ENCODE measurements around the gene SELENOI.

The SELENOI gene

DNA sequence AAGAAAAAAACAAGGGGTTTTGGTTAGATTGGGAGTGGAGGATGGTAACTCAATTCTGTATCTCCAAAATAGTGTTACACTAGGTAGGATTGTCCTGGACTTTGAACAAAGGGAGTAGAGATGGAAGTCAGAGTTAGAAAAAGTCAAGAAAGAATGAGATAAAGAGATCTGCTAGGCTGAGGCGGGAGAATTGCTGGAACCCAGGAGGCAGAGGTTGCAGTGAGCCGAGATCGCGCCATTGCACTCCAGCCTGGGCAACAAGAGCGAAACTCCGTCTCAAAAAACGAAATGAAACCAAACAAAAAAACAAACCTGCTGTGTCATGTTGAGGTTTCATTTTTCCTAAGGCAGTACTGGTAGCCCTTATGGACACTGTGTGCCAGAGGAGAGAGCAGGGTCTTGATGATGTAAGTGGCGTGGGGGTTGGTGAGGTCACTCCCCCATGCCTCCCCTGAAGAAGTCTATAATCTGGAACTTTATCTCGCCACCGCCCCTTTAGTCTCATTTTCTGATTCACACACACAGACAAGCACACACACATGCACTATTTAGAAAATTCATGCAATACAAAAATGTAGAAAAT is 66.2 kb downstream of the SELENOI start:
- DNase-seq = no peak

DNA sequence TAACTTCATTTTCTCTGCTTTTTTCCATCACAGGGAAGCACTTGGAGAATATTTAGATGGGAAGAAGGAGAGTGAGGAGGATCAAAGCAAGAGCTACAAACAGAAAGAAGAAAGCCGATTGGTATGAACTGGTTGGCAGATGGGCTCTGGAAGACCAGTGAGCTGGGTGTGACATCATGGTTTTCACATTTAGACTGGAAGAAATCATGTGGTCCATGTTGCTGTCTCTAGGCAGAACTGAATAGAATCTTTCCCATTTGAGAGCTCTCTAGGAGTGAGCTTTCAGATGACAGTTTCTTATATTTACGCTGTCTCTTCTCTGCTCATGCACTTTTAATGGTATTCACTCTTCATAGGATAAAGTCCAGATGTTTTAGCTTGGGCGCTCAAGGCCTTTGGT is 68.4 kb downstream of the SELENOI start:
- DNase-seq = no peak

DNA sequence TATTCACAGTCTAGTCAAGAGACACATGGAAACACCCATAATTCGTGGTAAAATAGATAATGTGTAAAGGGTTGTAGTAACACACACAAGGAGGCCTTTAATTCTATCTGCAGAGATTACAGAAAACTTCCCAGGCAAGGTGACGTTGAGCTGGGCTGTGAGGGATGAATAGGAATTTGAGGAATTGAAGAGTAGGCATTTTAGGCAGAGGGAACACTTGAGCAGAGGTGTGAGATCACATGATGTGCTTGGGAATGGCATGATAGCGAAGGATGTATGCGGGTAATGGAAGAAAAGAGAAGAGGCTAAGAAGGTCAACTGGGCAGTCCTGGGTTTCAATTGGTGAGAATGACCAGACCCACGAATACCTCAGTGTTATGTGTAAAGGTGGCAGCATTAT is 76.0 kb downstream of the SELENOI start:
- no peak for DNase-seq

DNA sequence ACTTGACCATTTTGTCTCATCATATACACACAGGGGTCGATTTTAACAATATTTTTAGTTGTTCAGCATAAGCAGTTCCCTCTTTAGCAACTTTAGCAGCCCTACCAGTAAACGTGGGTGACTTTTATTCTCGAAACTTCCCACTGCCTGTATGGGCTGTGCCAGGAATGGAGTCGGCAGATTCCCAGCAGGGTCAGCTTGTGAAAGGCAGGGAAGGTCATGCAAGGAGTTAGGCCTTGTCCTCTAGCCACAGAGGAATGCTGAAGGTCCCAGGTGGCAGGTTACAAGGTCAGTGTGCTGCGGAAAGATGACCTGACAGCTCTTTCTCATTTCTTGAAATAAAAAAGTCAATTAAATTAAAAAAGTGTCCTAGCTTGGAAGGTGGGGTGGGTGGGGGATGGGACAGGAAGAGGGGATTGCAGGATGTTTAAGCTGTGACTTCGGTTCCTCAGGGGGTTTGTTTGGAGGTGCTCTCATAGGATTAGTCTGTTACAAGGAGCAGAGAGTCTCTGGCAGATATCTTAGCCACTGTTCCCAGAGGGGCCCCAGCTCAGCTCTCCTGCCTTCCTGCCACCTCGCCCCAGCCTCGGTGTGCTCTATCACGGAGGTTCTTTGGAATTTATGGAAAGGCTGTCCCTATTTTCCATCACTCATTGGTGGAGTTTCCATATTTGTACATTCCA is 77.1 kb downstream of the SELENOI start:
- no peak for DNase-seq

DNA sequence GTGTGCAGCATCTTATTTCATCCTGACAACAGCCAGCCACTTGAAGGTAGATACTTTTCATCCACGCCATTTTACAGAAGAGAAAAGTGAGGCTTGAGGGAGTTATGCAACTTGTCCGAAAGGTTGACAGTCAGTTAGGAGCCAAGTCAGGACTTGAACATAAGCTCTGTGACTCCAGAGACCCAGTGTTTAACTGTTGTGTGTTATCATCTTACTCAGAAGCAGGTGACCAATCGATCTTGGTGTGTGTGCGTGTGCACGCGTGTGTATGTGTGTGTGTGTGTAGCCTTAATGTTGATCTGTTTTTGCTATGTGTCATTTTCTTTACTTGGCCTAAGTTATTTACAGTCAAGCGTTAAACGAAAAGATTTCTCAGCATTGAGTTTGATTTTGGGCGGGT is 77.8 kb downstream of the SELENOI start:
- DNase-seq = no peak

DNA sequence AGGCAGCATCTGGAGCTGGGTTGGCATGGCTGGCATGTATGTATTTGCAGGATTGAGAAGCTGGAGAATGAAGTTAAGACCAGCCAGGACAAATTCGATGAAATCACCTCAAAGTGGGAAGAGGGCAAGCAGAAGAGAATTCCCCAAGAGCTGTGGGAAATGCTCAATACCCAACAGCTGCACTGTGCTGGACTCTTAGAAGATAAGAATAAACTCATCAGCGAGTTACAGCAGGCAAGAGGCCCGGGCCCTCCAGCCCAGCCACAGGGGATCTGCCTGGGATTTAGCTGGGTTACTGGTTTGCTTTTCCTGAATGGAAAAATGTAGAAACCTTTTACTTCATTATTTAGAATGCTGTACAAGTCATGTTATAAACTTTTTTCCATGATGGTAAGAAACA is 78.3 kb downstream of the SELENOI start:
- DNase-seq = no peak

DNA sequence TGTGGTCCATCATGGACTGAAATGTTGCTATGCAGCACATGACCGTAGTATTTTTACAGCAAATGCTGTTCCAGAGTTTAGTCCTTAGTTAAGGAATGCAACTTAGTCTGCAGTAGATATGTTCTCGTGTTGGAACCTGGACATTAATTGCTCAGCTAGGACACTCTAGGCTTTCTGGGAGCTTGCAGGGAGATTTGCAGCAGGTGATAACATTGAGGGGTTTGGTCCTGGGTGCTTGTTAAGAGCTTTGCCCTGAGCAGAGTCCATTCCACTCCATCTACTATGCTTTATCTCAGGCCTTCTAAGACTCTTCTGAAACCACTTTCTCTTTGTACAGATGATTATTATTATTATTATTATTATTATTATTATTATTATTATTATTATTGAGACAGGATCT is 82.9 kb downstream of the SELENOI start:
- DNase-seq = no peak

DNA sequence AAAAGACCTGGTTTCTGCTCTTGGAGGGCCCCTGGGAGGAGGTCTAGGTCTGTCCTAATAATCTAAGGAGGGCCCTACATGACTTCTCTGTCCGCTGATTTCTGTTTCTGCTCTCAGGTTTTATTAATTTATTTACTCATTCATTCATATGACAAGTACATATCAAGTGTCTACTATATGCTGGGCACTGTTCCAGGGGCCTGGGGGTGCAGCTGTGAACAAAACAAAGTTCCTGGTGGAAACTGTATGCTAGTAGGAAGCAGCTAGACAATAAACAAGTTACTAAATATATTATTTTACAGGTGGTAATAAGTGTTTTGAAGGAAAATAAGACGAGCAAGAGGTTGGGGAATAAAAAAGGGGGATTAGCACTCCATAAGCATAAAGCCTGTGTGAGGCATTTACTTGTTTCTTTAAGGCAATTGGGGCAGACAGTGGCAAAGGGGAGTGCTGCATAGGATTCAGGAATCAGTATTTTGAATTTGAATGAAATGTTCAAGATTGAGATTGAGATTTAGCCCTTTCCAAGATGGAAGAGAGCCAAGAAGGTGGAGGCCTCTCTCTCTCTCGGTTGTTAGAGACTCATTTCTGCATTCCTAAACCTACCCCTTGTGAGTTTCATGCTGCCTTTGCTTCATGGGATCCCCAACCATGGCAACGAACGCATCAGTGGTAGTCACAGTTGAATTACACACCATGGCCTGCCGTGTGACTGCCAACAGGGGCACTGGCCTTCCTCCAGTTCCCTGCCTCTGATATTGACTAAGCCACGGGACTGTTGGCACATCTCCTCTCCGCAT is 84.0 kb downstream of the SELENOI start:
- DNase-seq = no peak

DNA sequence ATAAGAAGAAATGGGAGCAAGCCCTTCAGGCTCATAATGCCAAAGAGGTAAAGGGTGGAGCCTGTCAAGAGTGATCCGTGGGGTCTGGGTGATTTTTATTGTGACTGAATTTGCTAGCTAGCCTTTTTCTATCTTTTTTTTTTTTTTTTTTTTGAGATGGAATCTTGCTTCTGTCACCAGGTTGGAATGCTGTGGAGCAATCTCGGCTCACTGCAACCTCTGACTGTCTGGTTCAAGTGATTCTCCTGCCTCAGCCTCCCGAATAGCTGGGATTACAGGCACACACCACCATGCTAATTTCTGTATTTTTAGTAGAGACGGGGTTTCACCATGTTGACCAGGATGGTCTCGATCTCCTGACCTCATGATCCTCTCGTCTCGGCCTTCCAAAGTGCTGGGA is 84.9 kb downstream of the SELENOI start:
- DNase-seq = no peak

DNA sequence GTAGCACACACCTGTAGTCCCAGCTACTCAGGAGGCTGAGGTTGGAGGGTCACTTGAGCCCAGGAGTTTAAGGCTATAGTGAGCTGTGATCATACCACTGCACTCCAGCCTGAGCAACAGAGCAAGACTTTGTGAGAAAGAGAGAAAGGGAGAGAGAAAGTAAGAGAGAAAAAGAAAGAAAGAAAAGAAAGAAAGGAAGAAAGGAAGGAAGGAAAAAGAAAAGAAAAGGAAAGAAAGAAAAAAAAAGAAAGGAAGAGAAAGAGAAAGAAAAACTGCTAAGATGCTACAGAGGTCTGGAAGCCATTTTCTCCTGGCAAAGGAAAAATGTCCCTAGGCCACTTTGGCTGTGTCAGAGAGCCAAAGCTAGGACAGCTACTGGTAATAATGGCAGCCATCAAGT is 86.4 kb downstream of the SELENOI start:
- DNase-seq = no peak

DNA sequence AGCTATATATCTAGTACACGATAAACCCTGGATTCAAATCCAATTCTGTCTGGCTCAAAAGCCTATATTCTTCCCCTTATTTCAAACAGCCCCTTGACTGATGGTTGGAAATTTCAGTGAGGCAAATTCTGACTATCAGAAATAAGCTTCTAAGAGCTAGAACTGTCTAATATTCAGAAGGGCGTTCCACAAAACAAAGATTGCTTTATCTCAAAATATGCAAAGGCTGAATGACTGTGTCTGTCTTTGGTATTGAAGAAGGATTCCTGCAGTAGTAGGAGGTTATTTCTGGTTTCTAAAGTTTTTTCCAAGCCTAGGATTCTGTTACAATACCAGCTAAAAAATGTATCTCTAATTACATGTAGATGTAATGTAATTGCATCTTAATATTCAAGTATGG is 86.9 kb downstream of the SELENOI start:
- no peak for DNase-seq

DNA sequence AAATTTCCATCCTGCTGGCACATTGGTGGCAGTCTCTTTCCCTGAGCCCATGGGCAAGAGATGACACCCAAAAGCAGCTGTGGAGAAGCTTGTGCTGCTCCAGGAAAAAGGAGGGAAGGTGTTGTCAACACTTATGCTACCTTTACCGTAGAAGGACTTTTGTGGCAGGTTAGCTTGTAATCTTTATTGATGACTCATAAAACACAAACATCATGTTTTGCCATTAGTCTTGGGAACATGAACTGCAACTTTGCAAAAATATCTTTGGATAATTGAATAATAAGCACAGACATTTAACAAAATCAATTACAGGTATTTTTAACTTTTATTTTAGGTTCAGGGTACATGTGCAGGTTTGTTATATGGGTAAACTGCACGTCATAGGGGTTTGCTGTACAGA is 89.2 kb downstream of the SELENOI start:
- DNase-seq = no peak

DNA sequence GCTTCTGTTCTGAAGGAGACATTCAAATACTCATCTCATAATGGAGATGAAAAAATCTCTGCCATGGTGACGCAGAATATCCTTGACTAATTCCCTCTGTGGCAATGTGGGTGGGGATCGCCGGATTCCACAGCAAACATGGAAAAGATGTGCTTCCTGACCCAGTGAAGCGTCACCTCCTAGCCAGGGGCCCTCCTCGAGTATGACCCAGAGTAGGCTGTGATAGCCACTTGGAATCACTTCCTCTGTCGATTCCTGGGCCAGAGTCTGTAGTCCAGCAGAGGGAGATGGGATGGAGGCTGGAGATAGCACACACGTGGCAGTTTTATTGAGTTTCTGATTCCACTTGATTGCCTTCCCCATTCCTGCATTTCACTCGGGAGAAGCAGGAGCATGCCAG is 92.6 kb downstream of the SELENOI start:
- DNase-seq = peak; percentile 70

DNA sequence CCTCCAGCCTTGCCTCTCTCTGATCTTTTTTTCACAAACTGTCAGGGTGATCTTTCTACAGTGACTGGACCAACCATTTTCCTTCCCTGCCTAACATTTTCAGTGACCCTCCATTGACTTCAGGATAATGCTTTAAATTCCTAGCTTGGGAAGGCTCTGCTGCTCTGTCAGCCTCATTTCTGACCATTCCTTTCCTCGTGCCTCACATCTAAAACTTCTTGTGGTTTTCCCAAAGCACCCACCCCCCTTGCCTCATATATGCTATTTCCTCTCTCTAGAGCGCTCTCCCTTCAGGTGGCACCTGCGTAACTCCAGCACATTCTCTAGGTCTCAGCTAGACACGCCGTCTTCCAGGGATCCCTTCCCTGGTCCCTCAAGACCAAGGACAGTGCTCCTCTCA is 93.0 kb downstream of the SELENOI start:
- no peak for DNase-seq

DNA sequence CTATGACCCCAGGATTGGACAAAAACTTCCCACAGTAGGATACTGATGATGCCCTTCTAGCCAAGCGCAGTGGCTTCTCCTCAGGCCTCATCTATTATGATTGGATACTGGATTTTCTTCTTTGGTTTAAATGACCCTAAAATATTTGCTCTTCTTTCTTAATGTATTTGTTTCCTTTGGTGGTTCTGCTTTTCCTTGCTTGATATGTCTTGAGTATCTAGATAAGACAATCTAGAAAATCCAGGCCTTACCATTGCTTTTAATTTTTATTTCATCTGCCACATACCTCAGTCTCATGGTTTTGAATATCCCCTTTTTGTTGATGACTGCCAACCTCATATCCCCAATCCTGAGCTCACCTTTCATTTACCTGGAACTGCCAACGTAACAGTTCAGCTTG is 96.4 kb downstream of the SELENOI start:
- DNase-seq = no peak

DNA sequence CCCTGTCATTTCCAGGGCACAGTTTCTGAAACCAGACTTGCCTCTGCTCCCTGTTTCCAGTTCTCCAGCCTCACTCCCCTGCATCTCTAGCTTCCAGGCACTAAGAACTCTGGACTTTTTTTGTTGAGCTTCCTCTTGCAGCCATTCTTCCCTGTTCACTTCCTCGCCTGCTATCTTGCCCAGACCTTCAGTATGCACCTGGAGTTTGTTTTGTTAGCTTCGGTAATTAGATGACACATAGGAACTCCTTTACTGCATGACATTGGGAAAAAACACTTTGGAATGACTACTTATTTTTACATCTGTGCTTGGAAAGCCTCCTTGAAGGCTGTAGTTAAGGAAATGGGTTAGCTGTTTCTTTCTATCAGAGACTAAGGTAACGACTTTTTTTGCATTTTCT is 96.8 kb downstream of the SELENOI start:
- no peak for DNase-seq

DNA sequence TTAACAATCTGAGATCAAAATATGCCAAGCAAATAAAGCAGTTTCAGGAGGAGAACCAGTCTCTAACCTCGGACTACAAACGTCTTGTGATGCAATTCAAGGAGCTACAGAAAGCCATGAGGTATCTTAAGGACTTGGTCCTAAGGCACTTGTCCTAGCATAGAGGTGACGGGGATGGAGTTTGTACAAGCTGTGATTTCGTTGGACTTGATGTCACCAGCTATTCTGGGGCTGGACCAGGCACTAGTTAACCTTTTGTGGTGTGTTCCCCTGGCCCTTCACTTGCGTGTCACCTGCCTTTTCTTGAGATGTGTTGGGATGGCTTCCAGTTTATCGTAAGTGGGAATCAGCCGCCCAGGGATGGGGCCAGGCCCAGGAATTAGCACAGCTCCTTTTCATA is 98.3 kb downstream of the SELENOI start:
- no peak for DNase-seq

Data from NCI-H524 treated with DMSO at 0.1 percent for 48 hours (cell line).